Measurements from ENCODE around the gene EAPP. TPM values are rescaled to one million over a fixed set of nuclear protein-coding genes. Genes with fewer than 3 reads are reported as not detected.

Gene EAPP
- total and polyA plus RNA-seq, 10 of the 15 experiments (the other 5 are each of a cell fraction or from before 2014, with no cell fraction given): 23.5 to 94.6 (median 44.7) TPM

DNA sequence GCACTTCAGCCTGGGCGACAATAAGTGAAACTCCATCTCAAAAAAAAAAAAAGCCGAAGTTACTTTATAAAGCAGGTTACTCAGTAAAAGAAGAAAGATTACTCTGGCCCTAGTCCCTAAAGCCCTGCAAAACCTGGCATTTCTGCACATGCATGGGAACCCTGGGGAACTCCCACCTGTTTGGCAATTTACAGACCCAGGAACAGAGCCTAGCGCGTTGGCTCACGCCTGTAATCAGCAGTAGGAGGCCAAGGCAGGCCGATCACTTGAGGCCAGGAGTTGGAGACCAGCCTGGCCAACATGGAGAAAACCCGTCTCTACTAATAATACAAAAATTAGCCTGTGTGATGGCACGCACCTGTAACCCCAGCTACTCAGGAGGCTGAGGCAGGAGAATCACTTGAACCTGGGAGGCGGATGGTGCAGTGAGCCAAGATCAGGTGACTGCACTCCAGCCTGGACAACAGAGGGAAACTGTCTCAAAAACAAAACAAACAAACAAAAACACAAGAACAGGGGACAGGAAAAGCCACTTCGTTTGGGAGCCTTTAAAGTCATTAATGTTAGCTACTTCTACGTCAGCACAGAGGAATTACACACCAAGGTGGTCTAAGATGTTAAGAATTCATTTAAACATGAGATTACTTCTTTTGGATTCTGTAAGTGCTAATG lies 43.4 kb downstream of the EAPP start (continued):
- TF ChIP-seq EGR1 (IDR thresholded peaks at IDR 0.05; ENCODE audit: borderline replicate concordance in 1 of 2, low read depth in 2 of 2, low read length in 2 of 2) (no peak), ETV6 (conservative IDR thresholded peaks at IDR 0.05 in 1 of 2, IDR thresholded peaks at IDR 0.05 in 1 of 2; ENCODE audit: borderline replicate concordance in 1 of 2, low read depth in 1 of 2) (no peak), JUNB (IDR thresholded peaks at IDR 0.05) (no peak), SREBF2 (IDR thresholded peaks at IDR 0.05; ENCODE audit: low read length) (no peak), STAT3 (IDR thresholded peaks at IDR 0.05; ENCODE audit: low read depth, low read length) (no peak), JUND (IDR thresholded peaks at IDR 0.05; ENCODE audit: low read depth, low read length) (no peak), HCFC1 (IDR thresholded peaks at IDR 0.05; ENCODE audit: low read length) (no peak)

GRCh38 chr14:34489324-34489723 lies 50.2 kb downstream of the EAPP start:
- DNase-seq (ENCODE audit: low read depth, low spot score): no peak
- Histone ChIP-seq H3K4me3 (no peak overlapping the region), H4K20me1 (ENCODE audit: control insufficient read depth, insufficient read depth) (no peaks in the 10 kb centered on the region), H3K9ac (ENCODE audit: control insufficient read depth, insufficient read depth, low read length) (no peak overlapping the region), H3K9me3 (replicated peaks; ENCODE audit: control insufficient read depth, insufficient read depth, low read length) (no peaks in the 10 kb centered on the region), H3K36me3 (ENCODE audit: control insufficient read depth in 2 of 2, insufficient read depth in 2 of 2, low read length in 1 of 2) (no peaks in the 10 kb centered on the region), H3K27ac (ENCODE audit: control insufficient read depth, insufficient read depth) (no peak overlapping the region), H3K4me2 (ENCODE audit: control insufficient read depth, insufficient read depth) (no peak overlapping the region), H3K4me1 (ENCODE audit: control insufficient read depth, insufficient read depth, low read length) (no peaks in the 10 kb centered on the region), H3K27me3 (replicated peaks in 1 of 2; ENCODE audit: control insufficient read depth in 2 of 2, insufficient read depth in 2 of 2, low read length in 1 of 2) (no peaks in the 10 kb centered on the region), H2AFZ (ENCODE audit: control insufficient read depth, low read depth, low read length) (no peak overlapping the region), H3K79me2 (ENCODE audit: control insufficient read depth, insufficient read depth, low read length) (no peaks in the 10 kb centered on the region)
- no peak for FAIRE-seq
- intact Hi-C loops (cut with micrococcal nuclease; ENCODE audit: unreplicated experiment): no loop called here
- TF ChIP-seq NBN (IDR thresholded peaks at IDR 0.05) (no peak), USF2 (IDR thresholded peaks at IDR 0.05; ENCODE audit: borderline replicate concordance, low read depth, low read length) (no peak)
- POLR2A ChIA-PET: no interaction called here
- RAD21 ChIA-PET (ENCODE audit: unreplicated experiment): no interaction called here
- no TSS peak for BruUV-seq (replicated peaks)
- CTCF ChIA-PET: no interaction called here
- no peak for ATAC-seq
- WGBS (ENCODE audit: insufficient coverage, insufficient replicate concordance, low lambda C conversion rate, missing lambda C conversion rate): 0% methylated on average over 1 of the region's 1 CpG
- in situ Hi-C loops (cut with MboI): no loop called here
- SMC1A ChIA-PET (ENCODE audit: uncharacterized antibody, unreplicated experiment): no interaction called here
